HG03565 (cell line): ENCODE results near the gene CERK.
"Not testable (repeated sequence)": the region's sequence is repeated elsewhere in the genome, so short reads cannot be mapped to it uniquely, and the experiment has no call there.

Source experiments
- ATAC-seq: cut with Tn5 transposase; IDR thresholded peaks from one replicate; pipeline ENCODE4 v1.9.1; 2021; ENCODE audit warnings: mild to moderate bottlenecking, moderate library complexity; ENCODE audit not compliant: unreplicated experiment

Gene CERK

GRCh38 chr22:46737976-46738646 lies at the start of gene CERK:
CERK (minus strand) TSS chr22:46738252; CDS start chr22:46738148, 104 bp downstream.
- ATAC-seq: no peak

GRCh38 chr22:46783721-46784120 lies 45.7 kb upstream of the CERK start:
- no peak for ATAC-seq

- not testable (repeated sequence) for ATAC-seq
Observed at GRCh38 chr22:46782200-46782599, 44.1 kb upstream of the CERK start.

GRCh38 chr22:46781291-46781690 lies 43.2 kb upstream of the CERK start:
- no peak for ATAC-seq

GRCh38 chr22:46780453-46780852 lies 42.4 kb upstream of the CERK start:
- ATAC-seq: no peak

GRCh38 chr22:46779651-46780050 lies 41.6 kb upstream of the CERK start:
- no peak for ATAC-seq

- no peak for ATAC-seq
Observed at GRCh38 chr22:46779023-46779422, 41.0 kb upstream of the CERK start.

GRCh38 chr22:46777609-46777970 lies 39.5 kb upstream of the CERK start:
- ATAC-seq: no peak

GRCh38 chr22:46776876-46777608 lies 39.0 kb upstream of the CERK start:
- no peak for ATAC-seq

- no peak for ATAC-seq
Observed at GRCh38 chr22:46775850-46776826, 38.1 kb upstream of the CERK start.

- no peak for ATAC-seq
Observed at GRCh38 chr22:46774980-46775849, 37.2 kb upstream of the CERK start.

- ATAC-seq: peak; percentile 16
Observed at GRCh38 chr22:46774253-46774979, 36.4 kb upstream of the CERK start.

- no peak for ATAC-seq
Observed at GRCh38 chr22:46773076-46773475, 35.0 kb upstream of the CERK start.

- no peak for ATAC-seq
Observed at GRCh38 chr22:46770726-46771125, 32.7 kb upstream of the CERK start.

- no peak for ATAC-seq
Observed at GRCh38 chr22:46770151-46770641, 32.1 kb upstream of the CERK start.

GRCh38 chr22:46769706-46770105 lies 31.7 kb upstream of the CERK start:
- ATAC-seq: no peak

- ATAC-seq: no peak
Observed at GRCh38 chr22:46769191-46769675, 31.2 kb upstream of the CERK start.

GRCh38 chr22:46767249-46767985 lies 29.4 kb upstream of the CERK start:
- ATAC-seq: no peak

GRCh38 chr22:46766611-46767010 lies 28.6 kb upstream of the CERK start:
- no peak for ATAC-seq
